Chondrocyte (in vitro differentiated cells): ENCODE results near the gene TRPV6. TPM values are rescaled to one million over a fixed set of nuclear protein-coding genes. Genes with fewer than 3 reads are reported as not detected.

ENCODE experiments used
- DNase-seq: peaks from one replicate; pipeline ENCODE4 v3.0.0; 2021; ENCODE audit warnings: mixed read lengths, low spot score
- H3K27ac Mint-ChIP-seq: one replicate; pipeline ENCODE4 v1.8.0; 2021; ENCODE audit warnings: mild to moderate bottlenecking, moderate library complexity, mixed read lengths; ENCODE audit not compliant: unreplicated experiment
- H3K27me3 Mint-ChIP-seq: 2 replicates; pipeline ENCODE4 v1.8.0; 2021; ENCODE audit warnings: low read depth, mixed read lengths
- H3K36me3 Mint-ChIP-seq: 2 replicates; pipeline ENCODE4 v1.8.0; 2021; ENCODE audit warnings: low read depth, mixed read lengths
- H3K4me1 Mint-ChIP-seq: 2 replicates; pipeline ENCODE4 v1.8.0; 2021; ENCODE audit warnings: low read depth, mild to moderate bottlenecking, mixed read lengths
- H3K4me3 Mint-ChIP-seq: one replicate; pipeline ENCODE4 v1.8.0; 2021; ENCODE audit warnings: mild to moderate bottlenecking, moderate library complexity, mixed read lengths; ENCODE audit not compliant: unreplicated experiment
- H3K9me3 Mint-ChIP-seq: 2 replicates; pipeline ENCODE4 v1.8.0; 2021; ENCODE audit warnings: low read depth, mixed read lengths
- long read RNA-seq: library from polyadenylated mRNA; stranded (forward); transcript quantifications from one replicate; pipeline ENCODE4 v2.0.0, GENCODE V29; 2021
- total RNA-seq: library from RNA; stranded (reverse); gene quantifications from 3 replicates; pipeline ENCODE4 v1.2.1, GENCODE V29; 2021
- TF ChIP-seq, protein P1 (sequence below): fragments of 200-600 bp; sonication (generic); IDR thresholded peaks from 2 replicates; pipeline ENCODE4 v1.5.0; 2021; ENCODE audit warnings: antibody characterized with exemption, mild to moderate bottlenecking, moderate library complexity

Gene TRPV6
- total RNA-seq = 1.1 TPM in 1 of 3 replicates, not detected in the others
- long read RNA-seq = 0 reads

DNA sequence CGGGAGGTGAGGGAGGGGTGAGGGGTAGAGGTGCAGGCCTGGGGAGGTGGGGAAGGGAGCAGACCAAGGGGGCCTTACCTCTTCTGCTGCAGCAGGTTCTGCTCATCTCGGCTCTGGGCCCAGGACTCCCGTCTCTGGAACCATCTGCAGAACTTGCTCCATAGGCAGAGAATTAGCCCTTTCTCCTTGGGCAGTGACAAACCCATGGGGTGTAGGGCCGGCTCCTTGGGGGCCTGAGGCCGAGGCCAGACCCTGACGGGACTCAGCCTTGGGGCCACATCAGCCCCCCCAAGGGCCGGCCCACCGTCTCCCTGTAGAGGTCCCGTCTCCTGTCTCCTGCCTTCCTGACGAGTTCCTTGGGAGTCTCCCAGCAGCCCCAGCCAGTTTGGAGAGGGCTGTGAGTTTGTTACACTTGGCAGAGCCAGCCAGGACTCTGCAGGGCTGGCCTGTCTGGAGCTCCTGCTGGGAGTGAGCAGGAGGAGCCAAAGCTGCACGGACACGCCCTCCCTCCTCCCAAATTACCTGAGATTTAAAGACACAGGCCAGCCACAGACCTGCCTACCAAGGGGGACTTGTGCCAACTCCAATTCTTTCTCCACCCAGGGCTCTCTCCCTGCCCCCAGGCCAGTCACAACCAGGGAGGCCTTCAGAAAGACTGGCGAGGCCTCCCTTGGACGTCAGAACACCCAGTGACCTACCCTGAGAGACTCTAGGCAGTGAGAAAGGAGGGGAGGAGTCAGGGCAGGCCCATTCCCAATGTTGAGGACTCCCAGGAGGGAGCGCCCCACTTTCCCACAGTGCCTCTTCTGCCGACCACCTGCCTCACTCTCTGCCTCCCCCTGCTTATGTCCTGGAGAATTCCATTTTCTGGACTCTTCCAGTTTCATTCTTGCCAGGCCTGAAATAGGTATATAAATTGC lies at the start of gene TRPV6:
TRPV6 (minus strand) TSS at position 435 of the 920 bp plus-strand sequence.
- H3K36me3 Mint-ChIP-seq = no peaks in the 10 kb centered on the region
- TF ChIP-seq, protein P1, sequence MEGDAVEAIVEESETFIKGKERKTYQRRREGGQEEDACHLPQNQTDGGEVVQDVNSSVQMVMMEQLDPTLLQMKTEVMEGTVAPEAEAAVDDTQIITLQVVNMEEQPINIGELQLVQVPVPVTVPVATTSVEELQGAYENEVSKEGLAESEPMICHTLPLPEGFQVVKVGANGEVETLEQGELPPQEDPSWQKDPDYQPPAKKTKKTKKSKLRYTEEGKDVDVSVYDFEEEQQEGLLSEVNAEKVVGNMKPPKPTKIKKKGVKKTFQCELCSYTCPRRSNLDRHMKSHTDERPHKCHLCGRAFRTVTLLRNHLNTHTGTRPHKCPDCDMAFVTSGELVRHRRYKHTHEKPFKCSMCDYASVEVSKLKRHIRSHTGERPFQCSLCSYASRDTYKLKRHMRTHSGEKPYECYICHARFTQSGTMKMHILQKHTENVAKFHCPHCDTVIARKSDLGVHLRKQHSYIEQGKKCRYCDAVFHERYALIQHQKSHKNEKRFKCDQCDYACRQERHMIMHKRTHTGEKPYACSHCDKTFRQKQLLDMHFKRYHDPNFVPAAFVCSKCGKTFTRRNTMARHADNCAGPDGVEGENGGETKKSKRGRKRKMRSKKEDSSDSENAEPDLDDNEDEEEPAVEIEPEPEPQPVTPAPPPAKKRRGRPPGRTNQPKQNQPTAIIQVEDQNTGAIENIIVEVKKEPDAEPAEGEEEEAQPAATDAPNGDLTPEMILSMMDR = no peak
- no peak within 1 kb of the TSS for H3K27ac Mint-ChIP-seq
- H3K27me3 Mint-ChIP-seq = peaks cover 17% of the 10 kb centered on the region
- H3K4me3 Mint-ChIP-seq = no peak within 1 kb of the TSS
- peak; percentile 69 for DNase-seq
- no peaks in the 10 kb centered on the region for H3K9me3 Mint-ChIP-seq
- H3K4me1 Mint-ChIP-seq = no peaks in the 10 kb centered on the region

DNA sequence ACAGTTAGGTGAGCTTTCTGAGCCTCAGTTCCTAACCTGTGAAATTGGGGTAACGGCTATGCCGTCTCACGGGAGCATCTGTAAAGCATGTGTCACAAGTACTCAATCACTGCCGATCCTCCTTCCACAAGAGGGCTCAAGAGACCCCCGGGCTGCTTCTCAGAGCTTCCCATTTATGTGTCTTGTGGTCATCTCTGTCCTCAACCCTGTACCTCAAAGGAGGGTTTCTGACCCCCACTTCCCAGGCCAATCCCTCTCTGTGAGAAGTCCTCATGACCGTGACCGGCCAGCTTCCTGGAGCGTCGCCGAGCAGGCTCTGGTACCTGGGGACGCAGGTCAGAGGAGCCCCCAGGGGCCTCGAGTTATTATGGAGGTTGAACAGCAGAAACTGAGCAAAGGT lies 48.5 kb upstream of the TRPV6 start:
- no peaks in the 10 kb centered on the region for H3K4me1 Mint-ChIP-seq
- no peak overlapping the region for H3K4me3 Mint-ChIP-seq
- no peak overlapping the region for H3K27ac Mint-ChIP-seq
- TF ChIP-seq, protein P1 = no peak
- no peaks in the 10 kb centered on the region for H3K36me3 Mint-ChIP-seq
- no peak for DNase-seq
- H3K9me3 Mint-ChIP-seq = peaks cover 7% of the 10 kb centered on the region
- peaks cover 5% of the 10 kb centered on the region for H3K27me3 Mint-ChIP-seq

DNA sequence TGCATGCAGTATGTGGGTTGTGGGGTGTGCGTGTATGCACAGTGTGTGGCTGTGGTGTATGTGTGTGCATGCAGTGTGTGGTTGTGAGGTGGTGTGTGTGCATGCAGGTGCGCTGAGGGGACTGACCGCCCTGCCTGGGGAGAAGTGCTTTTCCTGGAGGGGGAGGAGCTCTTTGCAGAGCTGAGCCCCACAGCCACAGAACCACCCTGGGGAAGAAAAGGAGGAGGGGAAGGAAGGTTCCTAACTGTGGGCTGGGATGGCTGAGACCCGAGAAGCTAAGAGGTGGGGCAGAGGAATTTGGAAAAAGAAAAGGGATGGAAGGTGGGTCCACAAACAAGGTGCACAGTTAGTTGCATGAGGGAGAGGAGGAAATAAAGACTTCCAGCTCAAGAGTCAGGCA lies 48.1 kb upstream of the TRPV6 start, which contains the start of gene TRPV5:
TRPV5 (minus strand) TSS at position 123 of the 400 bp plus-strand sequence. CDS start 287 bp downstream, outside the sequence.
- TF ChIP-seq, protein P1 = no peak
- Mint-ChIP-seq H3K27ac (no peak within 1 kb of the TSS), H3K27me3 (peaks cover 2% of the 10 kb centered on the region), H3K9me3 (peaks cover 7% of the 10 kb centered on the region), H3K36me3 (no peaks in the 10 kb centered on the region), H3K4me3 (no peak within 1 kb of the TSS), H3K4me1 (no peaks in the 10 kb centered on the region)
- no peak for DNase-seq

DNA sequence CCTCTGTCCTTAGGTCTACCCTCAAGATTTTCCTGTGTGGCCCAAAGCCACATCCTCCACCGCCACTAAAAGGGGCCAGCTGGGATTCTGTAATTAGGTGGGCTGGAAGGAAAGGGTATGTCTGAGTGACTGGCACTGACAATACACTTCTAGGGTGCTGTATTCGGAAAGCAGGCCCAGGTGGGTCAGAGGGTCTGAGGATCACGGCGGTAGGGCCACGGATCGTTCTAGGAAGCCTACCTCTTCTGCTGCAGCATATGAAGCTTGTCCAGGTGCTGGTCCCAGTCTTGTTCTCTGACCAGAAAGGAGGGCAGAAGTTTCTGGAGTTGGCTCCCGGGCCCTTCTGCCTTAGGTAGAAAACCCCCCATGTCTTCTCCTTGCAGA lies 47.5 kb upstream of the TRPV6 start:
- TF ChIP-seq, protein P1 = no peak
- no peaks in the 10 kb centered on the region for H3K36me3 Mint-ChIP-seq
- peaks cover 2% of the 10 kb centered on the region for H3K27me3 Mint-ChIP-seq
- H3K4me1 Mint-ChIP-seq = no peaks in the 10 kb centered on the region
- no peak overlapping the region for H3K4me3 Mint-ChIP-seq
- no peak for DNase-seq
- H3K9me3 Mint-ChIP-seq = peaks cover 7% of the 10 kb centered on the region
- H3K27ac Mint-ChIP-seq = no peak overlapping the region

DNA sequence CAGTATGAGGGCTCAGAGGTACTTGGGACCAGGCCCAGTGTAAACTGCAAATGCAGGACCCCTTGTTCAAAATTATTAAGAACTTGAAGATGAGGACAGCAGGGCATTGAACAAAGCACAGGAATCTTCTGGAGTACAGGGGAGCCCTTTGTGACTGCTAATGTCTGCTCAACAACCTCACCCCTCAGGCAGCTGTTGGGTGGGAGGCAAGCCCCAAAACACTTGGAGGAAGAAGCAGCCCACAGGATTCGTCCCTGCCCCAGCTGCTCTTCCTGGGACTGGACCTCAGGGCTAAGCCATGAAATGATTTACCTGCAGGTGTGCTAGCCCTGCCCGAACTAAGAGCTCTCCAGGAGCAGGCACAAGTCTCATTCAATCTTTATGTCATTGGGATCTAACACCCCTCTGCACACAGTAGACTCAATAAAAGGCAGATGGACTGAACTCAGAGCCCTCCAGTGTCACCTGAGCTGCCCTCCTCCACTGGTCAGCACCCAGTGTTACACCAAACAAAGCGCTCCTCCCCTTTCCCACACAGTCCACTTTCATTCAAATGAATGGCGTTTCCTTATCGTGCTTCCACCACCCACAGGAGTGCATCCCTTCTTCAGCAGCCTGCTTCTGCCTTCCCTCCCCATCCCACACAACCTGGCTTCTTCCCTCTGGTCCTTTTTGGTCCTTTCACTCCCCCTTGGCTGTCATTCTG lies 47.0 kb upstream of the TRPV6 start:
- DNase-seq = no peak
- Mint-ChIP-seq H3K36me3 (no peaks in the 10 kb centered on the region), H3K9me3 (peaks cover 7% of the 10 kb centered on the region), H3K4me1 (no peaks in the 10 kb centered on the region), H3K4me3 (no peak overlapping the region), H3K27ac (no peak overlapping the region), H3K27me3 (peaks cover 2% of the 10 kb centered on the region)
- TF ChIP-seq, protein P1 = no peak
